ENCODE measurements around the gene THSD7A. TPM values are rescaled to one million over a fixed set of nuclear protein-coding genes. Genes with fewer than 3 reads are reported as not detected.

The THSD7A gene
- total RNA-seq, 4 donors from 2014 or later, result 0.30 to 2.6 (median 1.4) TPM

DNA sequence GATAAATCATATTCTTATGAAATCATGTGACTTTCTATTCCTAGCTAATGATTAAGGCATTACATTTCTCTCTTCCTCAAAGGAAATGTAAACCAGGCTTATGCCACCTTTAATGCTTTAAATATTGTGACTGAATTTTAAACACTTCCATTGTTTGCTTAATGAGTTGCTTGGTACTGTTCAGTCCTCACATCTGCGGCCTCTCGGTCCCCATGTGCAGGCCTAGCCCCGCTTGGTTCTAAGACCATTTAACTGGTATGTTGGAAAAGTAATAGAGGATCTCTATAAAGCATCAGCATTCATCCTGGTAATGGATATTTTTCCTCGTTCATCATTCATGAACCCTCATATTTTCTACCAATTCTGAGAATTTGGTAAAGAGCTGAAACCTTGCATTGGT lies 27.4 kb downstream of the THSD7A start:
- intact Hi-C loops (cut with DNase I; ENCODE audit: low total_unique reads), result no loop called here
- H3K4me3 ChIP-seq (ENCODE audit: low read depth, poor library complexity, severe bottlenecking), result no peak overlapping the region
- TF ChIP-seq, protein P1, sequence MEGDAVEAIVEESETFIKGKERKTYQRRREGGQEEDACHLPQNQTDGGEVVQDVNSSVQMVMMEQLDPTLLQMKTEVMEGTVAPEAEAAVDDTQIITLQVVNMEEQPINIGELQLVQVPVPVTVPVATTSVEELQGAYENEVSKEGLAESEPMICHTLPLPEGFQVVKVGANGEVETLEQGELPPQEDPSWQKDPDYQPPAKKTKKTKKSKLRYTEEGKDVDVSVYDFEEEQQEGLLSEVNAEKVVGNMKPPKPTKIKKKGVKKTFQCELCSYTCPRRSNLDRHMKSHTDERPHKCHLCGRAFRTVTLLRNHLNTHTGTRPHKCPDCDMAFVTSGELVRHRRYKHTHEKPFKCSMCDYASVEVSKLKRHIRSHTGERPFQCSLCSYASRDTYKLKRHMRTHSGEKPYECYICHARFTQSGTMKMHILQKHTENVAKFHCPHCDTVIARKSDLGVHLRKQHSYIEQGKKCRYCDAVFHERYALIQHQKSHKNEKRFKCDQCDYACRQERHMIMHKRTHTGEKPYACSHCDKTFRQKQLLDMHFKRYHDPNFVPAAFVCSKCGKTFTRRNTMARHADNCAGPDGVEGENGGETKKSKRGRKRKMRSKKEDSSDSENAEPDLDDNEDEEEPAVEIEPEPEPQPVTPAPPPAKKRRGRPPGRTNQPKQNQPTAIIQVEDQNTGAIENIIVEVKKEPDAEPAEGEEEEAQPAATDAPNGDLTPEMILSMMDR (IDR thresholded peaks at IDR 0.05), result no peak
- no peak for TF ChIP-seq POLR2A (IDR thresholded peaks at IDR 0.05)
- no peak for DNase-seq (ENCODE audit: low spot score in 2 of 2)
- 92 to 94% methylated on average over 4 of the region's 4 CpGs for WGBS, 2 donors

DNA sequence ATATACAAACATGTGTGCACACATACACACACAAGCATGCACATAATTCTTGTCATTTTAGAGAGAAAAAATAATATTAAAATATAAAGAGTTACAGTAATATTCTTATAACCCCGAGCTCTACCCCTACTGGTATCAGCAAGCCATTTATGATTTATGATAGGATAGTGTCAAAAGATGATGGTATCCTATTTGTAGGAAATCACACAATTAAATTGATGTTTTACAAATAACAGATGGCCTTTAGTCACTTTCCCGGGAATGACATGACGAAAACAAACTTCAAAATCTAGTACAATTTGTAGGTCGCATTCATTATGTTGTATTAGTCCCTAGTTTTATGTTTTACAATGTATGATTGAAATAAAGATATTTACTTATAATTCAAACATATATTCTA lies 36.8 kb downstream of the THSD7A start:
- intact Hi-C loops (cut with DNase I; ENCODE audit: low total_unique reads), result no loop called here
- WGBS, 2 donors, result 72 to 84% methylated on average over 4 of the region's 4 CpGs
- no peak overlapping the region for H3K4me3 ChIP-seq (ENCODE audit: low read depth, poor library complexity, severe bottlenecking)
- TF ChIP-seq POLR2A (IDR thresholded peaks at IDR 0.05), result no peak
- TF ChIP-seq, protein P1 (IDR thresholded peaks at IDR 0.05), result no peak
- DNase-seq (ENCODE audit: low spot score in 2 of 2), result no peak

DNA sequence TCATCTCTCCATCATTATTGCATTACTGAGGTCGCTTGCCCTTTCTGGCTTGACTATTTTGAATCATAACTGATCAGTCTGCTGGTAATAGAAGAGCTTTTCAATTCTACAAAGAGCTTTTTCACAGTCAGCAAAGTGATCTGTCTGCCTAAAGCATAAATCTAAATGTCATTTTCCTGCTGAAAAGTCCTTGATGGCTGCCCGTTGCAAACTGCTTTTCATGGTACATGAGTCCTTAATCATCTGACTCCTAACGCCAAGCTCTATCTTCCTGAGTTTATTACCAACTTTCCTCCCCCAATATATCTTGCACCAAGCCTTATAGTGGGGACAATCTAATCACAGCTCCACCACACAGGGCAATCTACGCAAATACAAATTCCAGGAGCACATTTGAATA lies 39.8 kb downstream of the THSD7A start:
- no peak for TF ChIP-seq POLR2A (IDR thresholded peaks at IDR 0.05)
- TF ChIP-seq, protein P1 (IDR thresholded peaks at IDR 0.05), result no peak
- 68 to 74% methylated on average over 4 of the region's 4 CpGs for WGBS, 2 donors
- intact Hi-C loops (cut with DNase I; ENCODE audit: low total_unique reads), result no loop called here
- no peak for DNase-seq (ENCODE audit: low spot score in 2 of 2)
- no peak overlapping the region for H3K4me3 ChIP-seq (ENCODE audit: low read depth, poor library complexity, severe bottlenecking)

DNA sequence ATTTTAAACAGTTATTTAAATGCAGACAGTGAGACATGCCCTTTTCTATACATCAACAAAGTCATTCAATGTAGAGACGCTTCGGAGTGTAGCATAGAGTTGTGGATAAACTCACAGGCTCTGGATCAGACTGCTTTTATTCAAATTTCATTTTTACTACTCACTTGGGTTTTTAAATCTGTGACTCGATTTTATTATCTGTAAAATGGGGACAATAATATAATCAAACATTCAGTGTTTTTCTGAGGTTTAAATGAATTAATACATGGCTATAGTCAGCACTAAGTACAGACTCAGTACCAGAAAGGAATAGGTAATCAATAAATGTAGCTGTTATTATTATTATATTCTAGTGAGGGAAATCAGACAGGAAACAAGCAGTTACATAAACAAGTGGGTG lies 43.4 kb downstream of the THSD7A start:
- TF ChIP-seq, protein P1 (IDR thresholded peaks at IDR 0.05), result no peak
- TF ChIP-seq POLR2A (IDR thresholded peaks at IDR 0.05), result no peak
- 91 to 92% methylated on average over 3 of the region's 3 CpGs for WGBS, 2 donors
- H3K4me3 ChIP-seq (ENCODE audit: low read depth, poor library complexity, severe bottlenecking), result no peak overlapping the region
- intact Hi-C loops (cut with DNase I; ENCODE audit: low total_unique reads), result no loop called here
- DNase-seq (ENCODE audit: low spot score in 2 of 2), result no peak

DNA sequence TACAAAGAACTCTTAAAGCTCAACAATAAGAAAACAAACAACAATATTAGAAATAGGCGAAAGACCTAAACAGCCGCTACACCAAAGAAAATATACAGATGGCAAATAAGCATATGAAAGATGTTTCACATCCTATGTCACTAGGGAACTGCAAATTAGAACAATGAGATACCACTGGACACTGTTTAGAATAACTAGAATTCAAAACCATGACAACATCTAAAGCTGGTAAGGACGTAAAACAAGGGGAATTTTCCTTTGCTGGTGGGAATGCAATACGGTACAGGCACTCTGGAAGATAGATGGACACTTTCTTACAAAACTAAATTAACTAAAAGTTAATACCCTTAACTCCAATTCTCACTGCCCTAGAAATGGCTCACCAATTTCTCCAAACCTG lies 44.5 kb downstream of the THSD7A start:
- intact Hi-C loops (cut with DNase I; ENCODE audit: low total_unique reads), result no loop called here
- TF ChIP-seq, protein P1 (IDR thresholded peaks at IDR 0.05), result no peak
- no peak for TF ChIP-seq POLR2A (IDR thresholded peaks at IDR 0.05)
- DNase-seq (ENCODE audit: low spot score in 2 of 2), result no peak
- WGBS, 2 donors, result 87 to 97% methylated on average over 4 of the region's 4 CpGs
- H3K4me3 ChIP-seq (ENCODE audit: low read depth, poor library complexity, severe bottlenecking), result no peak overlapping the region

DNA sequence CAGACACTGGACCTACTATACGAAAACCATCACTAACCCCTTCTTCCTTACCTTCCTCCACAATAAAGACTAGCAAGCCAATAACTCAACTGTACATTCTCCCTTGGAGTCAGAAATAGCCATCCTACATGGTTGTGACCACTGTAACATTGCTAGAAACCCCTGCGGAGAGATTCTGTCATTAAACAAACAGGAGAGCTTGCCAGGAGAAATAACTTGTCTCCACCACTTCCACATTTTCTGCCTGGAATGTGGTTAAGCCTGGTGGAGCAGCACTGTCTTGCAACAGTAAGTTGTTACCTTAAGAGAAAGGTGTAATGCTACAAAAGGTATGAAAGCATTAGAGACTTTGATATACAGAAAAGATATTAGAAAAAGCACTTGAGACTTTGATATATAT lies 45.8 kb downstream of the THSD7A start:
- no peak for DNase-seq (ENCODE audit: low spot score in 2 of 2)
- no peak overlapping the region for H3K4me3 ChIP-seq (ENCODE audit: low read depth, poor library complexity, severe bottlenecking)
- intact Hi-C loops (cut with DNase I; ENCODE audit: low total_unique reads), result no loop called here
- no peak for TF ChIP-seq POLR2A (IDR thresholded peaks at IDR 0.05)
- TF ChIP-seq, protein P1 (IDR thresholded peaks at IDR 0.05), result no peak
- 67 to 77% methylated on average over 2 of the region's 2 CpGs for WGBS, 2 donors

All from lower leg skin (tissue), 4 donors.